HCT116 (cell line): ENCODE data around the gene EIF4E1B. TPM values are rescaled to one million over a fixed set of nuclear protein-coding genes. Genes with fewer than 3 reads are reported as not detected.

Source experiments
- ATAC-seq: fragments of 200-7000 bp; cut with Tn5 transposase; 2 replicates; pipeline ENCODE4 v1.9.1; 2020; ENCODE audit warnings: mild to moderate bottlenecking, moderate library complexity
- BruUV-seq: library from RNA; stranded (reverse); fragments of 400-500 nt; replicated peaks from 2 replicates; lab custom pipeline; 2021; lab: Mats Ljungman, UMichigan
- CTCF ChIA-PET: fragments of 300-600 bp; sonication (Branson Sonifier 250); formaldehyde crosslinking; loops from one replicate; lab custom pipeline; 2021; ENCODE audit warnings: antibody characterized with exemption; lab: Charles Lee
- POLR2A ChIA-PET: fragments of 300-600, 350-600 bp; sonication (Branson Sonifier 250); formaldehyde crosslinking; loops from one replicate; lab custom pipeline; 2021; ENCODE audit warnings: antibody characterized with exemption; lab: Charles Lee
- RAD21 ChIA-PET, 2 experiments: fragments of 300-600 bp; sonication (Branson Sonifier 250); formaldehyde crosslinking; loops; one replicate each; lab custom pipeline; 2023; ENCODE audit warnings: low total read pairs in 2 of 2; ENCODE audit not compliant: uncharacterized antibody in 2 of 2, unreplicated experiment in 2 of 2, low non-redundant PET in 1 of 2; lab: Charles Lee
- DNase-seq: peaks from one replicate; pipeline ENCODE4 v3.0.0-alpha.2; 2010; ENCODE audit warnings: low read depth, low spot score
- H2AFZ ChIP-seq: fragments of 200-600 bp; shearing (Covaris generic), sonication (generic); 2 replicates; pipeline ENCODE4 v1.6.1; 2017; ENCODE audit warnings: low read depth, mixed run types, mixed read lengths, antibody characterized with exemption, low read length; ENCODE audit not compliant: poor library complexity, severe bottlenecking
- H3K27ac ChIP-seq: 2 replicates; pipeline ENCODE4 v1.5.1; 2012; ENCODE audit warnings: low read depth, low read length
- H3K27me3 ChIP-seq: fragments of 200-600 bp; sonication (generic); 2 replicates; pipeline ENCODE4 v1.6.1; 2016; ENCODE audit warnings: mixed run types, low read length, mixed read lengths; ENCODE audit not compliant: insufficient read depth
- H3K36me3 ChIP-seq, 2 experiments: fragments of 200-500 bp in 1 of 2; fragments of 200-600 bp in 1 of 2; sonication (Bioruptor generic) in 1 of 2; sonication (generic) in 1 of 2; 2 replicates each; pipeline versions ENCODE4 v1.5.1 to v1.6.1; 2014 to 2016; ENCODE audit warnings: low read length in 2 of 2, inconsistent platforms in 1 of 2, mixed read lengths in 1 of 2, mixed run types in 1 of 2; ENCODE audit not compliant: insufficient read depth in 2 of 2, control insufficient read depth in 1 of 2
- H3K4me1 ChIP-seq, 2 experiments: fragments of 200-600 bp in 1 of 2; sonication (generic) in 1 of 2; 2 replicates each; pipeline versions ENCODE4 v1.5.1 to v1.6.1; 2012 to 2017; ENCODE audit warnings: low read length in 2 of 2, inconsistent platforms in 1 of 2, mild to moderate bottlenecking in 1 of 2, mixed read lengths in 1 of 2, mixed run types in 1 of 2, moderate library complexity in 1 of 2; ENCODE audit not compliant: insufficient read depth in 2 of 2, control insufficient read depth in 1 of 2
- H3K4me2 ChIP-seq: fragments of 200-600 bp; sonication (generic); 2 replicates; pipeline ENCODE4 v1.6.1; 2017; ENCODE audit warnings: mixed run types, low read length, mixed read lengths
- H3K4me3 ChIP-seq, 2 experiments: fragments of 200-600 bp in 1 of 2; sonication (generic) in 1 of 2; replicated peaks in 1 of 2; 2 replicates each; pipeline ENCODE4 v1.5.1; 2011 to 2016; ENCODE audit warnings: low read length in 2 of 2, control low read depth in 1 of 2, low read depth in 1 of 2, mild to moderate bottlenecking in 1 of 2, mixed read lengths in 1 of 2, mixed run types in 1 of 2
- H3K79me2 ChIP-seq: fragments of 200-600 bp; sonication (generic); 2 replicates; pipeline ENCODE4 v1.6.1; 2017; ENCODE audit warnings: mild to moderate bottlenecking, mixed run types, low read length, moderate library complexity, mixed read lengths; ENCODE audit not compliant: insufficient read depth
- H3K9ac ChIP-seq: fragments of 200-600 bp; sonication (generic); 2 replicates; pipeline ENCODE4 v1.6.1; 2016; ENCODE audit warnings: low read length, mixed read lengths
- H3K9me2 ChIP-seq: fragments of 200-600 bp; sonication (generic), shearing (Covaris generic); 2 replicates; pipeline ENCODE4 v1.6.1; 2017; ENCODE audit warnings: mixed run types, mild to moderate bottlenecking, moderate library complexity; ENCODE audit not compliant: insufficient read depth
- H3K9me3 ChIP-seq, 2 experiments: fragments of 200-500 bp in 1 of 2; fragments of 200-600 bp in 1 of 2; sonication (Bioruptor generic) in 1 of 2; sonication (generic) in 1 of 2; 2 replicates each; pipeline ENCODE4 v1.6.1; 2014 to 2017; ENCODE audit warnings: low read length in 2 of 2, mixed read lengths in 2 of 2, inconsistent platforms in 1 of 2, low read depth in 1 of 2, mild to moderate bottlenecking in 1 of 2, mixed run types in 1 of 2, moderate library complexity in 1 of 2; ENCODE audit not compliant: control insufficient read depth in 1 of 2, insufficient read depth in 1 of 2
- H4K20me1 ChIP-seq: fragments of 200-600 bp; sonication (generic), shearing (Covaris generic); 2 replicates; pipeline ENCODE4 v1.6.1; 2017; ENCODE audit warnings: mixed run types, mild to moderate bottlenecking, moderate library complexity; ENCODE audit not compliant: insufficient read depth
- CBX3 ChIP-seq: IDR thresholded peaks from 2 replicates; pipeline ENCODE4 v1.6.1; 2012; ENCODE audit warnings: low read depth
- CEBPB ChIP-seq: IDR thresholded peaks from 2 replicates; pipeline ENCODE4 v1.6.1; 2012; ENCODE audit warnings: low read depth
- ELF1 ChIP-seq: IDR thresholded peaks from 2 replicates; pipeline ENCODE4 v1.6.1; 2012; ENCODE audit warnings: low read depth, borderline replicate concordance
- EZH2 ChIP-seq: fragments of 200-600 bp; sonication (generic); IDR thresholded peaks from 2 replicates; pipeline ENCODE4 v1.6.1; 2017; ENCODE audit warnings: antibody characterized with exemption, mixed run types
- EZH2phosphoT487 ChIP-seq: fragments of 200-600 bp; IDR thresholded peaks from 2 replicates; pipeline ENCODE4 v1.6.1; 2018; ENCODE audit warnings: antibody characterized with exemption, borderline replicate concordance
- FOSL1 ChIP-seq: IDR thresholded peaks from 2 replicates; pipeline ENCODE4 v1.6.1; 2012; ENCODE audit warnings: low read depth
- JUND ChIP-seq: IDR thresholded peaks from 2 replicates; pipeline ENCODE4 v1.6.1; 2012
- POLR2AphosphoS5 ChIP-seq: IDR thresholded peaks from 2 replicates; pipeline ENCODE4 v1.6.1; 2011; ENCODE audit warnings: mild to moderate bottlenecking, low read depth, low read length, moderate library complexity
- RAD21 ChIP-seq: IDR thresholded peaks from 2 replicates; pipeline ENCODE4 v1.6.1; 2012; ENCODE audit warnings: low read depth, mild to moderate bottlenecking
- SIN3A ChIP-seq: IDR thresholded peaks from 2 replicates; pipeline ENCODE4 v1.6.1; 2012; ENCODE audit warnings: low read depth
- SP1 ChIP-seq: IDR thresholded peaks from 2 replicates; pipeline ENCODE4 v1.6.1; 2012; ENCODE audit warnings: low read depth
- SRF ChIP-seq: IDR thresholded peaks from 2 replicates; pipeline ENCODE4 v1.6.1; 2012; ENCODE audit warnings: low read depth
- TCF7L2 ChIP-seq: IDR thresholded peaks from 2 replicates; pipeline ENCODE4 v1.7.0; 2011; ENCODE audit warnings: borderline replicate concordance, inconsistent platforms; ENCODE audit not compliant: insufficient read depth, insufficient read length; ENCODE audit errors: extremely low read depth
- ZFX ChIP-seq: fragments of 450-650 bp; IDR thresholded peaks from 2 replicates; pipeline ENCODE4 v1.6.1; 2017
- ZNF274 ChIP-seq: fragments of 200-500 bp; sonication (Bioruptor generic); IDR thresholded peaks from 2 replicates; pipeline ENCODE4 v1.6.1; 2014; ENCODE audit warnings: mild to moderate bottlenecking, low read depth, low read length, inconsistent platforms
- intact Hi-C: fragments of 100-400 bp; cut with micrococcal nuclease; formaldehyde crosslinking; loops from 2 replicates; pipeline ENCODE4 v1.10.0; 2022
- total RNA-seq: library from RNA; stranded (reverse); gene quantifications from one replicate; pipeline ENCODE4 v1.2.1, GENCODE V29; 2021; ENCODE audit not compliant: unreplicated experiment
- TF ChIP-seq, protein P1 (sequence below): IDR thresholded peaks from 2 replicates; pipeline ENCODE4 v1.6.1; 2011; ENCODE audit warnings: mild to moderate bottlenecking, low read length, moderate library complexity; ENCODE audit not compliant: insufficient replicate concordance; ENCODE audit errors: extremely low read depth
- TF ChIP-seq, protein P2 (sequence below): IDR thresholded peaks from 2 replicates; pipeline ENCODE4 v1.6.1; 2012
- TF ChIP-seq, protein P3 (sequence below), 3 experiments: fragments of 200-600 bp in 1 of 3; sonication (generic) in 1 of 3; IDR thresholded peaks in 2 of 3; conservative IDR thresholded peaks in 1 of 3; 2 replicates each; pipeline ENCODE4 v1.5.1; 2012 to 2017; ENCODE audit warnings: low read depth in 2 of 3, low read length in 2 of 3, antibody characterized with exemption in 1 of 3, borderline replicate concordance in 1 of 3, control low read depth in 1 of 3, mild to moderate bottlenecking in 1 of 3, mixed read lengths in 1 of 3, mixed run types in 1 of 3, moderate library complexity in 1 of 3; ENCODE audit not compliant: insufficient read depth in 1 of 3
- TF ChIP-seq, protein P4 (sequence below): IDR thresholded peaks from 2 replicates; pipeline ENCODE4 v1.6.1; 2012; ENCODE audit warnings: low read depth

EIF4E1B gene
- total RNA-seq, 1 experiment from 2014 or later = 0.07 TPM

DNA sequence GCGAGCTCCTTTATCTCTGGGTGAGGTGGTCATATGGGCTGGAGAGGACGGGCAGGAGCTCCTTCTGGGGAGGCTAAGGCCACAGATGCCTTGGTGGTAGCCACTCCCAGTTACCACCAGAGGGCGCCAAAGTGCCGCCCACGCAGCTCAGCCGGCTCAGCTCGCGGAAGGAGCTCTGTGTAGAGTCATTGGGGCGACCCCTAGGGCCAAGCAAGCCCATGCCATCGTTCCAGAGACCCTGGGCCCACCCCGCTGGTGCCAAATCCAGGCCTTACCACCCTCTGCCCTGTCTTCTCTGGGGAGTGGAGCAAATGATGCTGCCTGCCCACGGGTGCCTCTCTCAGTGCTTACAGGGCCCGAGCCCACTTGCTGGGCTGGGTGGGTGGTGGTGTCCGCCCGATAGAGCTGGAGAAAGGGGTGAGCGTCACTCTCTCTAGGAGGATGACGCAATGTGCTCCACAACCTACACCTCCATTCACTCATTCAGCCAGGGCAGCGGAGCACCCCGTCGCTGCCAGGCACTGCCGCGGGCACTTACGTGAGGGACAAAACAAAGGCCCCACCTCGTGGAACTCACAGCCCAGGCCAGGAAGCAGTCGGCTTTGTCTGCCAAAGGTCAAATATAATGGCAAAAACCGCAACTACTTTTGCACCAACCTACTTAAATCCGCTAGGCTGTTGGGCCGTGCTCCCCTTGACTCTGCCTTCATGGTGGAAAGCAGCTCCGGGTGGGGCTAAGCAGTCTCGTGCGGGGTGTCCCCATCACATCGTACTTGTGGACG, 30.6 kb downstream of the EIF4E1B start:
- ChIA-PET RAD21 (interaction anchor here (0.6 to 2.4 kb wide), 15 partner anchors 14 to 452 kb away, joined by 3 to 21 read pairs (median 3); partner anchors contain the start of genes CLTB (in 1 of the 2), FGFR4 (in 1 of the 2) and TSPAN17 (in 1 of the 2)), POLR2A (interaction anchor here (0.7 to 1.6 kb wide), 4 partner anchors 9 to 451 kb away, joined by 3 to 5 read pairs (median 4); partner anchors contain the start of gene TSPAN17), CTCF (interaction anchor here (0.6 to 3.2 kb wide), 48 partner anchors 9 to 932 kb away, joined by 3 to 79 read pairs (median 4); partner anchors contain the start of genes FGFR4, HK3 and TSPAN17)
- no peaks in the 10 kb centered on the region for H3K27me3 ChIP-seq
- no peaks in the 10 kb centered on the region for H4K20me1 ChIP-seq
- no peak overlapping the region for H2AFZ ChIP-seq
- H3K4me1 ChIP-seq = no peaks in the 10 kb centered on the region; a peak in 1 of 4 replicates
- ATAC-seq (peak; percentile 93), DNase-seq (peak; percentile 49)
- H3K4me2 ChIP-seq = no peak overlapping the region
- H3K9ac ChIP-seq = no peak overlapping the region
- no peaks in the 10 kb centered on the region for H3K36me3 ChIP-seq
- no peak overlapping the region for H3K27ac ChIP-seq
- H3K4me3 ChIP-seq = no peak overlapping the region
- H3K79me2 ChIP-seq = no peaks in the 10 kb centered on the region
- no peaks in the 10 kb centered on the region for H3K9me3 ChIP-seq
- BruUV-seq = no TSS peak
- intact Hi-C loops = loop anchor here (1.0 to 5.0 kb wide), 3 partner anchors 161 to 450 kb away; no protein-coding TSS in a partner anchor
- no peaks in the 10 kb centered on the region for H3K9me2 ChIP-seq
- TF ChIP-seq, protein P1, sequence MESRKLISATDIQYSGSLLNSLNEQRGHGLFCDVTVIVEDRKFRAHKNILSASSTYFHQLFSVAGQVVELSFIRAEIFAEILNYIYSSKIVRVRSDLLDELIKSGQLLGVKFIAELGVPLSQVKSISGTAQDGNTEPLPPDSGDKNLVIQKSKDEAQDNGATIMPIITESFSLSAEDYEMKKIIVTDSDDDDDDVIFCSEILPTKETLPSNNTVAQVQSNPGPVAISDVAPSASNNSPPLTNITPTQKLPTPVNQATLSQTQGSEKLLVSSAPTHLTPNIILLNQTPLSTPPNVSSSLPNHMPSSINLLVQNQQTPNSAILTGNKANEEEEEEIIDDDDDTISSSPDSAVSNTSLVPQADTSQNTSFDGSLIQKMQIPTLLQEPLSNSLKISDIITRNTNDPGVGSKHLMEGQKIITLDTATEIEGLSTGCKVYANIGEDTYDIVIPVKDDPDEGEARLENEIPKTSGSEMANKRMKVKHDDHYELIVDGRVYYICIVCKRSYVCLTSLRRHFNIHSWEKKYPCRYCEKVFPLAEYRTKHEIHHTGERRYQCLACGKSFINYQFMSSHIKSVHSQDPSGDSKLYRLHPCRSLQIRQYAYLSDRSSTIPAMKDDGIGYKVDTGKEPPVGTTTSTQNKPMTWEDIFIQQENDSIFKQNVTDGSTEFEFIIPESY = no peak
- TF ChIP-seq SP1 (no peak), FOSL1 (no peak), ELF1 (no peak), SIN3A (no peak), JUND (no peak), RAD21 (peak; percentile 98), POLR2AphosphoS5 (no peak), CEBPB (no peak), EZH2phosphoT487 (no peak), SRF (no peak), EZH2 (no peak), CBX3 (no peak), ZFX (no peak), ZNF274 (no peak), TCF7L2 (no peak)
- TF ChIP-seq, protein P2, sequence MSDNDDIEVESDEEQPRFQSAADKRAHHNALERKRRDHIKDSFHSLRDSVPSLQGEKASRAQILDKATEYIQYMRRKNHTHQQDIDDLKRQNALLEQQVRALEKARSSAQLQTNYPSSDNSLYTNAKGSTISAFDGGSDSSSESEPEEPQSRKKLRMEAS = no peak
- TF ChIP-seq, protein P3, sequence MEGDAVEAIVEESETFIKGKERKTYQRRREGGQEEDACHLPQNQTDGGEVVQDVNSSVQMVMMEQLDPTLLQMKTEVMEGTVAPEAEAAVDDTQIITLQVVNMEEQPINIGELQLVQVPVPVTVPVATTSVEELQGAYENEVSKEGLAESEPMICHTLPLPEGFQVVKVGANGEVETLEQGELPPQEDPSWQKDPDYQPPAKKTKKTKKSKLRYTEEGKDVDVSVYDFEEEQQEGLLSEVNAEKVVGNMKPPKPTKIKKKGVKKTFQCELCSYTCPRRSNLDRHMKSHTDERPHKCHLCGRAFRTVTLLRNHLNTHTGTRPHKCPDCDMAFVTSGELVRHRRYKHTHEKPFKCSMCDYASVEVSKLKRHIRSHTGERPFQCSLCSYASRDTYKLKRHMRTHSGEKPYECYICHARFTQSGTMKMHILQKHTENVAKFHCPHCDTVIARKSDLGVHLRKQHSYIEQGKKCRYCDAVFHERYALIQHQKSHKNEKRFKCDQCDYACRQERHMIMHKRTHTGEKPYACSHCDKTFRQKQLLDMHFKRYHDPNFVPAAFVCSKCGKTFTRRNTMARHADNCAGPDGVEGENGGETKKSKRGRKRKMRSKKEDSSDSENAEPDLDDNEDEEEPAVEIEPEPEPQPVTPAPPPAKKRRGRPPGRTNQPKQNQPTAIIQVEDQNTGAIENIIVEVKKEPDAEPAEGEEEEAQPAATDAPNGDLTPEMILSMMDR (IDR thresholded peaks at IDR 0.05 in 2 of 3, conservative IDR thresholded peaks at IDR 0.05 in 1 of 3; ENCODE audit: borderline replicate concordance in 1 of 3, insufficient read depth in 1 of 3, low read depth in 2 of 3, low read length in 2 of 3) = peak; percentile 93 to 97 (median 93)
- TF ChIP-seq, protein P4, sequence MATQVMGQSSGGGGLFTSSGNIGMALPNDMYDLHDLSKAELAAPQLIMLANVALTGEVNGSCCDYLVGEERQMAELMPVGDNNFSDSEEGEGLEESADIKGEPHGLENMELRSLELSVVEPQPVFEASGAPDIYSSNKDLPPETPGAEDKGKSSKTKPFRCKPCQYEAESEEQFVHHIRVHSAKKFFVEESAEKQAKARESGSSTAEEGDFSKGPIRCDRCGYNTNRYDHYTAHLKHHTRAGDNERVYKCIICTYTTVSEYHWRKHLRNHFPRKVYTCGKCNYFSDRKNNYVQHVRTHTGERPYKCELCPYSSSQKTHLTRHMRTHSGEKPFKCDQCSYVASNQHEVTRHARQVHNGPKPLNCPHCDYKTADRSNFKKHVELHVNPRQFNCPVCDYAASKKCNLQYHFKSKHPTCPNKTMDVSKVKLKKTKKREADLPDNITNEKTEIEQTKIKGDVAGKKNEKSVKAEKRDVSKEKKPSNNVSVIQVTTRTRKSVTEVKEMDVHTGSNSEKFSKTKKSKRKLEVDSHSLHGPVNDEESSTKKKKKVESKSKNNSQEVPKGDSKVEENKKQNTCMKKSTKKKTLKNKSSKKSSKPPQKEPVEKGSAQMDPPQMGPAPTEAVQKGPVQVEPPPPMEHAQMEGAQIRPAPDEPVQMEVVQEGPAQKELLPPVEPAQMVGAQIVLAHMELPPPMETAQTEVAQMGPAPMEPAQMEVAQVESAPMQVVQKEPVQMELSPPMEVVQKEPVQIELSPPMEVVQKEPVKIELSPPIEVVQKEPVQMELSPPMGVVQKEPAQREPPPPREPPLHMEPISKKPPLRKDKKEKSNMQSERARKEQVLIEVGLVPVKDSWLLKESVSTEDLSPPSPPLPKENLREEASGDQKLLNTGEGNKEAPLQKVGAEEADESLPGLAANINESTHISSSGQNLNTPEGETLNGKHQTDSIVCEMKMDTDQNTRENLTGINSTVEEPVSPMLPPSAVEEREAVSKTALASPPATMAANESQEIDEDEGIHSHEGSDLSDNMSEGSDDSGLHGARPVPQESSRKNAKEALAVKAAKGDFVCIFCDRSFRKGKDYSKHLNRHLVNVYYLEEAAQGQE = no peak
